ENCODE data around the gene LIPJ. TPM values are rescaled to one million over a fixed set of nuclear protein-coding genes. Genes with fewer than 3 reads are reported as not detected.

The LIPJ gene
- total RNA-seq, 1 experiment from 2014 or later: not detected

- no peak overlapping the region for H3K27ac ChIP-seq (ENCODE audit: insufficient read length, low read depth, low read length)
- no peak overlapping the region for H4K5ac ChIP-seq (ENCODE audit: insufficient read length, low read depth, low read length)
- no peaks in the 10 kb centered on the region; a peak in 1 of 7 replicates for H3K36me3 Mint-ChIP-seq (ENCODE audit: insufficient read depth in 1 of 3, low read depth in 3 of 3)
- no peak overlapping the region for H2BK20ac ChIP-seq (ENCODE audit: low read depth, low read length, poor library complexity, severe bottlenecking)
- no peaks in the 10 kb centered on the region for H3K23me2 ChIP-seq (ENCODE audit: insufficient read length, low read depth, low read length, poor library complexity, severe bottlenecking)
- H3K9ac ChIP-seq (ENCODE audit: extremely low read depth, insufficient read length, low read length): no peak overlapping the region
- no peak overlapping the region for H2AK5ac ChIP-seq (ENCODE audit: insufficient read length, low read length)
- no peak overlapping the region for H3K18ac ChIP-seq (ENCODE audit: insufficient read length, low read depth, low read length)
- H2BK12ac ChIP-seq (ENCODE audit: insufficient read length, low read depth, low read length): no peak overlapping the region
- no peaks in the 10 kb centered on the region for H3K27me3 ChIP-seq (ENCODE audit: insufficient read depth, low read length)
- H3K9me3 ChIP-seq (ENCODE audit: control insufficient read depth, low read depth, low read length): no peaks in the 10 kb centered on the region
- H3K4me1 Mint-ChIP-seq: peaks cover 1 to 4% of the 10 kb centered on the region in 2 experiments
- no peak overlapping the region for H3K4me3 Mint-ChIP-seq
- no peaks in the 10 kb centered on the region for H3K79me1 ChIP-seq (ENCODE audit: insufficient read depth, low read depth, low read length, poor library complexity, severe bottlenecking)
- no peak overlapping the region for H2BK5ac ChIP-seq (ENCODE audit: insufficient read length, low read length)
- no peak overlapping the region for H2BK120ac ChIP-seq (ENCODE audit: low read depth, low read length, poor library complexity, severe bottlenecking)
- no peak overlapping the region for H2BK15ac ChIP-seq (ENCODE audit: low read depth, low read length)
- TF ChIP-seq CTCF (conservative IDR thresholded peaks at IDR 0.05): no peak
- no peak overlapping the region for H3K23ac ChIP-seq (ENCODE audit: insufficient read length, low read depth, low read length)
- DNase-seq: no peak
- H3K4me1 ChIP-seq (ENCODE audit: insufficient read depth, low read length): no peaks in the 10 kb centered on the region
- H4K20me1 ChIP-seq (ENCODE audit: control insufficient read depth, insufficient read depth, insufficient read length): no peaks in the 10 kb centered on the region
- H3K14ac ChIP-seq (ENCODE audit: insufficient read depth, low read length): no peak overlapping the region
- no peak overlapping the region for H2AFZ ChIP-seq (ENCODE audit: low read length)
- no peak overlapping the region for H4K91ac ChIP-seq (ENCODE audit: insufficient read length, low read depth, low read length)
- no peaks in the 10 kb centered on the region for H3K79me2 ChIP-seq (ENCODE audit: insufficient read depth, low read length)
- H3K9me3 Mint-ChIP-seq: no peaks in the 10 kb centered on the region
- no peak overlapping the region for H3K4ac ChIP-seq (ENCODE audit: low read depth, low read length)
- H3K27ac Mint-ChIP-seq: no peak overlapping the region
- no peak overlapping the region for H3K4me2 ChIP-seq (ENCODE audit: insufficient read depth, insufficient read length, low read length)
- no peak overlapping the region for H3T11ph ChIP-seq (ENCODE audit: low read length)
- H3K27me3 Mint-ChIP-seq (ENCODE audit: low read depth): no peaks in the 10 kb centered on the region
- H3K56ac ChIP-seq (ENCODE audit: insufficient read length, low read depth, low read length): no peak overlapping the region
- no peak overlapping the region for H4K8ac ChIP-seq (replicated peaks; ENCODE audit: insufficient read length, low read depth, low read length)
- no CpG with 5 or more reads among the region's 2 CpGs for WGBS (ENCODE audit: extremely low coverage, insufficient read length, low lambda C conversion rate)
Measured at GRCh38 chr10:88538048-88538447, 48.5 kb upstream of the LIPJ start.
